H1 (cell line): Measurements from ENCODE around the gene SLC25A26. TPM values are rescaled to one million over a fixed set of nuclear protein-coding genes. Genes with fewer than 3 reads are reported as not detected.

ENCODE experiments used
- CTCF ChIA-PET: fragments of 300-600 bp; sonication (Branson Sonifier 250); formaldehyde crosslinking; loops from one replicate; lab custom pipeline; 2021; ENCODE audit not compliant: partially characterized antibody; lab: Charles Lee
- POLR2A ChIA-PET: fragments of 300-600 bp; sonication (Branson Sonifier 250); formaldehyde crosslinking; loops from one replicate; lab custom pipeline; 2021; ENCODE audit warnings: inconsistent platforms; ENCODE audit not compliant: partially characterized antibody; lab: Charles Lee
- DNase-seq, 2 experiments: peaks; one replicate each; pipeline versions ENCODE4 v3.0.0 to v3.0.0-alpha.2; 2010 to 2022; ENCODE audit warnings: low spot score in 2 of 2, low read depth in 1 of 2, mixed read lengths in 1 of 2
- FAIRE-seq: peaks from 2 replicates; lab custom pipeline; 2011; peaks lifted over from hg19 to GRCh38; lab: Jason Lieb, UNC
- H2AFZ ChIP-seq: 2 replicates; pipeline ENCODE4 v1.8.1; 2012; ENCODE audit warnings: low read length, inconsistent platforms
- H2AK5ac ChIP-seq: 2 replicates; pipeline ENCODE4 v1.6.1; 2013; ENCODE audit warnings: low read depth, low read length
- H2BK120ac ChIP-seq: replicated peaks from 2 replicates; pipeline ENCODE3; 2013; ENCODE audit warnings: low read depth, low read length, inconsistent platforms
- H2BK12ac ChIP-seq: 2 replicates; pipeline ENCODE4 v1.6.1; 2013; ENCODE audit warnings: low read depth, low read length
- H2BK15ac ChIP-seq: 2 replicates; pipeline ENCODE4 v1.6.1; 2013; ENCODE audit warnings: low read length
- H2BK20ac ChIP-seq: 2 replicates; pipeline ENCODE4 v1.6.1; 2013; ENCODE audit warnings: low read length
- H2BK5ac ChIP-seq: 2 replicates; pipeline ENCODE4 v1.6.1; 2013; ENCODE audit warnings: low read depth, low read length
- H3K14ac ChIP-seq: 2 replicates; pipeline ENCODE4 v1.6.1; 2013; ENCODE audit warnings: inconsistent platforms; ENCODE audit not compliant: insufficient read length
- H3K18ac ChIP-seq: 2 replicates; pipeline ENCODE4 v1.6.1; 2013; ENCODE audit warnings: low read length; ENCODE audit errors: extremely low read depth
- H3K23ac ChIP-seq: 2 replicates; pipeline ENCODE4 v1.6.1; 2013; ENCODE audit warnings: inconsistent platforms; ENCODE audit not compliant: insufficient read length
- H3K23me2 ChIP-seq: 2 replicates; pipeline ENCODE4 v1.6.1; 2013; ENCODE audit warnings: low read depth, low read length
- H3K27ac ChIP-seq: 2 replicates; pipeline ENCODE4 v1.6.1; 2011; ENCODE audit warnings: low read depth, low read length, inconsistent platforms
- H3K27me3 ChIP-seq, 4 experiments: replicated peaks in 1 of 4; 1 replicate in 1 of 4; 2 replicates in 3 of 4; pipeline versions ENCODE4 v1.6.1 to v1.8.1; 2011 to 2013; ENCODE audit warnings: low read length in 3 of 4, mild to moderate bottlenecking in 3 of 4, inconsistent platforms in 2 of 4, mixed read lengths in 2 of 4, moderate library complexity in 1 of 4; ENCODE audit not compliant: control insufficient read depth in 3 of 4, insufficient read depth in 3 of 4; ENCODE audit errors: extremely low read depth in 1 of 4
- H3K36me3 ChIP-seq, 4 experiments: 2 replicates each; pipeline versions ENCODE4 v1.6.1 to v1.8.1; 2011 to 2013; ENCODE audit warnings: mild to moderate bottlenecking in 4 of 4, low read length in 3 of 4, moderate library complexity in 2 of 4, control low read depth in 1 of 4, inconsistent platforms in 1 of 4; ENCODE audit not compliant: insufficient read depth in 4 of 4, control insufficient read depth in 2 of 4
- H3K4ac ChIP-seq: replicated peaks from 2 replicates; pipeline ENCODE3; 2013; ENCODE audit warnings: low read length, low read depth, mixed read lengths, inconsistent platforms; ENCODE audit not compliant: insufficient read length
- H3K4me1 ChIP-seq, 4 experiments: replicated peaks in 1 of 4; 1 replicate in 1 of 4; 2 replicates in 3 of 4; pipeline versions ENCODE4 v1.6.1 to v1.8.1; 2011 to 2013; ENCODE audit warnings: low read length in 3 of 4, inconsistent platforms in 2 of 4, mixed read lengths in 1 of 4; ENCODE audit not compliant: insufficient read depth in 4 of 4, control insufficient read depth in 3 of 4
- H3K4me2 ChIP-seq, 2 experiments: 2 replicates each; pipeline versions ENCODE4 v1.6.1 to v1.8.1; 2011 to 2013; ENCODE audit warnings: low read depth in 2 of 2, low read length in 2 of 2, control low read depth in 1 of 2, inconsistent platforms in 1 of 2, mild to moderate bottlenecking in 1 of 2; ENCODE audit not compliant: insufficient read depth in 1 of 2
- H3K4me3 ChIP-seq, 4 experiments: fragments of 200-600, 300-600 bp in 1 of 4; sonication (generic), shearing (Covaris generic), sonication (Bioruptor Twin) in 1 of 4; 2 replicates each; pipeline versions ENCODE4 v1.5.1 to v1.8.1; 2011 to 2016; ENCODE audit warnings: low read length in 4 of 4, low read depth in 3 of 4, control low read depth in 2 of 4, inconsistent platforms in 2 of 4, mild to moderate bottlenecking in 2 of 4, mixed read lengths in 1 of 4, moderate library complexity in 1 of 4; ENCODE audit not compliant: insufficient read depth in 2 of 4; ENCODE audit errors: extremely low read depth in 1 of 4
- H3K56ac ChIP-seq: replicated peaks from 2 replicates; pipeline ENCODE3; 2013; ENCODE audit warnings: low read depth, mild to moderate bottlenecking, mixed read lengths, low read length, inconsistent platforms; ENCODE audit not compliant: insufficient read length
- H3K79me1 ChIP-seq: 2 replicates; pipeline ENCODE4 v1.6.1; 2013; ENCODE audit warnings: low read depth, low read length, control low read depth
- H3K79me2 ChIP-seq, 2 experiments: 2 replicates each; pipeline versions ENCODE4 v1.6.1 to v1.8.1; 2012 to 2013; ENCODE audit warnings: low read length in 2 of 2, mild to moderate bottlenecking in 2 of 2, inconsistent platforms in 1 of 2; ENCODE audit not compliant: insufficient read depth in 2 of 2, control insufficient read depth in 1 of 2
- H3K9ac ChIP-seq, 4 experiments: replicated peaks in 1 of 4; 1 replicate in 1 of 4; 2 replicates in 3 of 4; pipeline versions ENCODE4 v1.6.1 to v1.8.1; 2011 to 2013; ENCODE audit warnings: low read depth in 3 of 4, low read length in 3 of 4, control low read depth in 2 of 4, mild to moderate bottlenecking in 2 of 4, moderate library complexity in 2 of 4, inconsistent platforms in 1 of 4; ENCODE audit errors: extremely low read depth in 1 of 4
- H3K9me3 ChIP-seq, 2 experiments: 2 replicates each; pipeline versions ENCODE4 v1.6.1 to v1.8.1; 2012 to 2013; ENCODE audit warnings: mild to moderate bottlenecking in 2 of 2, moderate library complexity in 2 of 2, control low read depth in 1 of 2, inconsistent platforms in 1 of 2, low read depth in 1 of 2, low read length in 1 of 2, mixed read lengths in 1 of 2; ENCODE audit not compliant: insufficient read depth in 2 of 2
- H4K20me1 ChIP-seq, 2 experiments: replicated peaks in 1 of 2; 2 replicates each; pipeline versions ENCODE3 to v1.8.1; 2011 to 2013; ENCODE audit warnings: inconsistent platforms in 2 of 2, low read length in 2 of 2, mild to moderate bottlenecking in 1 of 2; ENCODE audit not compliant: insufficient read depth in 2 of 2, control insufficient read depth in 1 of 2
- H4K5ac ChIP-seq: 2 replicates; pipeline ENCODE4 v1.6.1; 2013; ENCODE audit warnings: low read length, low read depth, mixed read lengths, inconsistent platforms; ENCODE audit not compliant: insufficient read length
- H4K8ac ChIP-seq: 2 replicates; pipeline ENCODE4 v1.8.0; 2013; ENCODE audit warnings: mild to moderate bottlenecking, moderate library complexity, low read length, inconsistent platforms; ENCODE audit not compliant: insufficient read depth; ENCODE audit errors: extremely low read depth
- H4K91ac ChIP-seq: replicated peaks from 2 replicates; pipeline ENCODE3; 2013; ENCODE audit warnings: low read length, mixed read lengths, inconsistent platforms; ENCODE audit not compliant: insufficient read length
- EGR1 ChIP-seq: IDR thresholded peaks from 2 replicates; pipeline ENCODE4 v1.6.1; 2011; ENCODE audit warnings: low read depth, low read length, borderline replicate concordance
- HDAC6 ChIP-seq: IDR thresholded peaks from one replicate; pipeline ENCODE4 v1.7.1; 2012; ENCODE audit warnings: low read depth, mild to moderate bottlenecking, inconsistent platforms, low read length, moderate library complexity
- KDM4A ChIP-seq: IDR thresholded peaks from one replicate; pipeline ENCODE4 v1.7.1; 2012; ENCODE audit warnings: low read depth, mild to moderate bottlenecking, moderate library complexity, low read length, inconsistent platforms; ENCODE audit not compliant: severe bottlenecking
- NANOG ChIP-seq: IDR thresholded peaks from 2 replicates; pipeline ENCODE4 v1.6.1; 2011; ENCODE audit warnings: low read length, low read depth, mild to moderate bottlenecking, inconsistent platforms; ENCODE audit not compliant: insufficient read depth, poor library complexity, severe bottlenecking
- POLR2A ChIP-seq, 2 experiments: IDR thresholded peaks; 1 replicate in 1 of 2; 2 replicates in 1 of 2; pipeline ENCODE4 v1.6.1; 2011; ENCODE audit warnings: low read depth in 2 of 2, low read length in 2 of 2, mild to moderate bottlenecking in 2 of 2; ENCODE audit errors: control extremely low read depth in 1 of 2
- POU5F1 ChIP-seq: IDR thresholded peaks from 2 replicates; pipeline ENCODE4 v1.6.1; 2011; ENCODE audit warnings: low read depth, mild to moderate bottlenecking, low read length, moderate library complexity
- RBBP5 ChIP-seq: IDR thresholded peaks from 2 replicates; pipeline ENCODE4 v1.7.1; 2012; ENCODE audit warnings: low read depth, mild to moderate bottlenecking, inconsistent platforms, low read length, moderate library complexity, borderline replicate concordance
- RFX5 ChIP-seq: IDR thresholded peaks from 2 replicates; pipeline ENCODE4 v1.6.1; 2011; ENCODE audit warnings: low read depth, low read length, improper control_type of control experiment, borderline replicate concordance
- SAP30 ChIP-seq: fragments of 300-600 bp; sonication (generic); IDR thresholded peaks from 2 replicates; pipeline ENCODE4 v1.7.1; 2012; ENCODE audit warnings: low read length, moderate library complexity, mild to moderate bottlenecking, inconsistent platforms; ENCODE audit not compliant: insufficient read depth, insufficient replicate concordance
- SIN3A ChIP-seq, 2 experiments: IDR thresholded peaks in 1 of 2; conservative IDR thresholded peaks in 1 of 2; 2 replicates each; pipeline ENCODE4 v1.6.1; 2011 to 2012; ENCODE audit warnings: low read length in 2 of 2, improper control_type of control experiment in 1 of 2, low read depth in 1 of 2, mild to moderate bottlenecking in 1 of 2
- SP4 ChIP-seq: IDR thresholded peaks from 2 replicates; pipeline ENCODE4 v1.6.1; 2012; ENCODE audit warnings: low read length, inconsistent platforms
- TBP ChIP-seq: IDR thresholded peaks from 2 replicates; pipeline ENCODE4 v1.6.1; 2011; ENCODE audit warnings: low read depth, low read length, improper control_type of control experiment
- TCF12 ChIP-seq: IDR thresholded peaks from 2 replicates; pipeline ENCODE4 v1.6.1; 2011; ENCODE audit warnings: low read depth, mild to moderate bottlenecking, low read length
- ZNF274 ChIP-seq: IDR thresholded peaks from 2 replicates; pipeline ENCODE4 v1.7.0; 2012; ENCODE audit warnings: low read length, borderline replicate concordance; ENCODE audit errors: extremely low read depth
- polyA plus RNA-seq, 7 experiments: library from polyadenylated mRNA; depleted of rRNA in 3 of 7; stranded (reverse) in 5 of 7; unstranded in 2 of 7; fragments of >200 nt in 5 of 7; fragments of 200-250 nt in 2 of 7; gene quantifications; 1 replicate in 5 of 7; 2 replicates in 1 of 7; 4 replicates in 1 of 7; pipeline versions ENCODE4 v1.2.1 to v1.2.3, GENCODE V29; 2011 to 2013; ENCODE audit warnings: missing spikeins in 2 of 7, mixed read lengths in 2 of 7
- total RNA-seq: library from RNA; stranded (reverse); fragmentation: NEBNext Ultra II Directional; extraction: Animal tissue kit (Norgen Biotek cat#: 25700); gene quantifications from 2 replicates; pipeline ENCODE4 v1.2.1, GENCODE V29; 2021
- TF ChIP-seq, protein P1 (sequence below): IDR thresholded peaks from 2 replicates; pipeline ENCODE4 v1.6.1; 2011; ENCODE audit warnings: low read length, improper control_type of control experiment

SLC25A26 gene
- total and polyA plus RNA-seq, 2 of the 8 experiments (the other 6 are each of a cell fraction or from before 2014, with no cell fraction given): 30.0 to 37.0 TPM

GRCh38 chr3:66266551-66266950 is 45.8 kb downstream of the SLC25A26 start:
- H4K8ac ChIP-seq: no peak overlapping the region
- no peaks in the 10 kb centered on the region for H3K4me1 ChIP-seq
- H2AK5ac ChIP-seq: no peak overlapping the region
- no peaks in the 10 kb centered on the region for H4K20me1 ChIP-seq
- no peak overlapping the region for H2BK20ac ChIP-seq
- no peak overlapping the region for H2BK120ac ChIP-seq
- peaks cover 0 to 1% (median 0%) of the 10 kb centered on the region in 4 experiments; a peak in 1 of 7 replicates for H3K27me3 ChIP-seq
- no peaks in the 10 kb centered on the region for H3K79me2 ChIP-seq
- no peak overlapping the region for H3K9ac ChIP-seq
- H2AFZ ChIP-seq: no peak overlapping the region
- no peak overlapping the region for H3K4ac ChIP-seq
- POLR2A ChIA-PET: no interaction called here
- H3K4me2 ChIP-seq: no peak overlapping the region
- DNase-seq (no peak), FAIRE-seq (no peak)
- no peak overlapping the region for H2BK15ac ChIP-seq
- no peak overlapping the region for H3K27ac ChIP-seq
- H4K91ac ChIP-seq: no peak overlapping the region
- H4K5ac ChIP-seq: no peak overlapping the region
- H3K36me3 ChIP-seq: no peaks in the 10 kb centered on the region
- no peaks in the 10 kb centered on the region; a peak in 1 of 4 replicates for H3K9me3 ChIP-seq
- no peak overlapping the region for H3K14ac ChIP-seq
- CTCF ChIA-PET: interaction anchor here (0.7 to 3.3 kb wide), 5 partner anchors 12 to 112 kb away, joined by 3 to 14 read pairs (median 6); no protein-coding TSS in a partner anchor
- no peak overlapping the region for H3K18ac ChIP-seq
- H3K79me1 ChIP-seq: no peaks in the 10 kb centered on the region
- no peak overlapping the region for H3K56ac ChIP-seq
- H3K4me3 ChIP-seq: no peak overlapping the region
- no peak overlapping the region for H2BK5ac ChIP-seq
- H2BK12ac ChIP-seq: no peak overlapping the region
- no peaks in the 10 kb centered on the region; the same call in 1 of the 2 replicates for H3K23me2 ChIP-seq
- H3K23ac ChIP-seq: no peak overlapping the region
- no peak for TF ChIP-seq TCF12
- no peak for TF ChIP-seq SAP30
- TF ChIP-seq ZNF274: no peak
- TF ChIP-seq NANOG: no peak
- TF ChIP-seq POLR2A (IDR thresholded peaks at IDR 0.05; ENCODE audit: control extremely low read depth in 1 of 2, low read depth in 2 of 2, low read length in 2 of 2): no peak
- TF ChIP-seq EGR1: no peak
- no peak for TF ChIP-seq POU5F1
- TF ChIP-seq, protein P1, sequence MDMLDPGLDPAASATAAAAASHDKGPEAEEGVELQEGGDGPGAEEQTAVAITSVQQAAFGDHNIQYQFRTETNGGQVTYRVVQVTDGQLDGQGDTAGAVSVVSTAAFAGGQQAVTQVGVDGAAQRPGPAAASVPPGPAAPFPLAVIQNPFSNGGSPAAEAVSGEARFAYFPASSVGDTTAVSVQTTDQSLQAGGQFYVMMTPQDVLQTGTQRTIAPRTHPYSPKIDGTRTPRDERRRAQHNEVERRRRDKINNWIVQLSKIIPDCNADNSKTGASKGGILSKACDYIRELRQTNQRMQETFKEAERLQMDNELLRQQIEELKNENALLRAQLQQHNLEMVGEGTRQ: no peak
- no peak for TF ChIP-seq SIN3A (conservative IDR thresholded peaks at IDR 0.05 in 1 of 2, IDR thresholded peaks at IDR 0.05 in 1 of 2; ENCODE audit: low read depth in 1 of 2, low read length in 2 of 2)
- TF ChIP-seq RFX5: no peak
- no peak for TF ChIP-seq RBBP5
- no peak for TF ChIP-seq KDM4A
- no peak for TF ChIP-seq TBP
- TF ChIP-seq SP4: no peak
- no peak for TF ChIP-seq HDAC6
